ENCODE measurements around the gene CARD19. TPM values are rescaled to one million over a fixed set of nuclear protein-coding genes. Genes with fewer than 3 reads are reported as not detected.

The CARD19 gene
- total and polyA plus RNA-seq, 9 of the 15 experiments (the other 6 are each of a cell fraction or from before 2014, with no cell fraction given): 0.90 to 34.9 (median 14.6) TPM

DNA sequence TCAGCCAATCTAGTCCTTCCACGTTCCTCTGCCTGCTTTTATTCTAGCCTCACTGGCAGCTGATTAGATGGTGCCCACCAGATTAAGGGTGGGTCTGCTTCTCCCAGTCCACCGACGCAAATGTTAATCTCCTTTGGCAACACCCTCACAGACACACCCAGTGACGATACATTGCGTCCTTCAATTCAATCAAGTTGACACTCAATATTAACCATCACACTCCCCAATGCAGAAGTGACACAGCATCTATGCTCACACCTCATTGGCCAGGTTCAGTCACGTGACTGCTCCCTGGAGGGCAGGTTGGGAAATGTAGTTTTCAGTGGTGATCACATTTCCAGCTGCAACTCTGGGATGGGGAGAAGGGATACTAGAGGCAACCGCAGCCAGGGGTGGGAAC lies 24.6 kb upstream of the CARD19 start (continued):
- TF ChIP-seq, protein P1, sequence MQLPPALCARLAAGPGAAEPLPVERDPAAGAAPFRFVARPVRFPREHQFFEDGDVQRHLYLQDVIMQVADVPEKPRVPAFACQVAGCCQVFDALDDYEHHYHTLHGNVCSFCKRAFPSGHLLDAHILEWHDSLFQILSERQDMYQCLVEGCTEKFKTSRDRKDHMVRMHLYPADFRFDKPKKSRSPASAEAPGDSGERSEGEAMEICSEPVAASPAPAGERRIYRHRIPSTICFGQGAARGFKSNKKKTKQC (CRISPR knock-in tag; IDR thresholded peaks at IDR 0.05): no peak
- TF ChIP-seq SIX5 (IDR thresholded peaks at IDR 0.05; ENCODE audit: borderline replicate concordance in 1 of 2, insufficient read depth in 1 of 2, low read depth in 1 of 2, low read length in 2 of 2) (peak; percentile 82 to 85), MEIS2 (IDR thresholded peaks at IDR 0.05; ENCODE audit: partially characterized antibody) (peak; percentile 59)
- TF ChIP-seq, protein P2, sequence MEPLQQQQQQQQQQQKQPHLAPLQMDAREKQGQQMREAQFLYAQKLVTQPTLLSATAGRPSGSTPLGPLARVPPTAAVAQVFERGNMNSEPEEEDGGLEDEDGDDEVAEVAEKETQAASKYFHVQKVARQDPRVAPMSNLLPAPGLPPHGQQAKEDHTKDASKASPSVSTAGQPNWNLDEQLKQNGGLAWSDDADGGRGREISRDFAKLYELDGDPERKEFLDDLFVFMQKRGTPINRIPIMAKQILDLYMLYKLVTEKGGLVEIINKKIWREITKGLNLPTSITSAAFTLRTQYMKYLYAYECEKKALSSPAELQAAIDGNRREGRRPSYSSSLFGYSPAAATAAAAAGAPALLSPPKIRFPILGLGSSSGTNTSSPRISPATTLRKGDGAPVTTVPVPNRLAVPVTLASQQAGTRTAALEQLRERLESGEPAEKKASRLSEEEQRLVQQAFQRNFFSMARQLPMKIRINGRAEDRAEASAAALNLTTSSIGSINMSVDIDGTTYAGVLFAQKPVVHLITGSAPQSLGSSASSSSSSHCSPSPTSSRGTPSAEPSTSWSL (CRISPR knock-in tag; IDR thresholded peaks at IDR 0.05; ENCODE audit: borderline replicate concordance): no peak
- TF ChIP-seq, protein P3, sequence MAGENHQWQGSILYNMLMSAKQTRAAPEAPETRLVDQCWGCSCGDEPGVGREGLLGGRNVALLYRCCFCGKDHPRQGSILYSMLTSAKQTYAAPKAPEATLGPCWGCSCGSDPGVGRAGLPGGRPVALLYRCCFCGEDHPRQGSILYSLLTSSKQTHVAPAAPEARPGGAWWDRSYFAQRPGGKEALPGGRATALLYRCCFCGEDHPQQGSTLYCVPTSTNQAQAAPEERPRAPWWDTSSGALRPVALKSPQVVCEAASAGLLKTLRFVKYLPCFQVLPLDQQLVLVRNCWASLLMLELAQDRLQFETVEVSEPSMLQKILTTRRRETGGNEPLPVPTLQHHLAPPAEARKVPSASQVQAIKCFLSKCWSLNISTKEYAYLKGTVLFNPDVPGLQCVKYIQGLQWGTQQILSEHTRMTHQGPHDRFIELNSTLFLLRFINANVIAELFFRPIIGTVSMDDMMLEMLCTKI (IDR thresholded peaks at IDR 0.05; ENCODE audit: partially characterized antibody): no peak

DNA sequence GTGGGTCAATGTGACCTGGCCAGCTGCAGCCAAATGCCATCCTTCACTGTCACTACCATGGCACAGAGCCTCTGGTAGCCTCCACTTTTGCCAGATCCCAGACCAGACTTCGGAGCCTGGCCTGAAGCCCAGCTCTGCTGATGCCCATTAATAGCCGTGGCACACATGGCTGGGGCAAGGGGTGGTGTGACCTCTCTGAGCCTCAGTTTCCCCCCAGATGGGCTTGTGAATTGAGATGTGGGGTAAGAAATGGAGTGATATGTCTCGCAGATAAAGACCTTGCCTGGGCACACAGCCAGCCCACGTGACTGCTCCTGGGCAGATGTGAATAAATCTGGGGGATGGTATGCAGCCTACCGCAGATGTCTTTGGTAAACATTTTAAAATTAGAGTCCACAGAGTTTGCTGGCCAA lies 23.6 kb upstream of the CARD19 start:
- 40% methylated on average over 5 of the region's 5 CpGs for WGBS (ENCODE audit: insufficient coverage, low coverage, missing lambda C conversion rate)
- no peak overlapping the region for H3K27ac ChIP-seq (ENCODE audit: extremely low read depth, low read depth, low read length)
- no peaks in the 10 kb centered on the region for H3K9me3 ChIP-seq (replicated peaks; ENCODE audit: control insufficient read depth, insufficient read depth, low read depth, low read length)
- H3K4me2 ChIP-seq (ENCODE audit: insufficient read depth, low read length): peak overlapping the region; percentile 4; the same call in 1 of the 2 replicates
- POLR2A ChIA-PET: no interaction called here
- no peak overlapping the region for H3K4me3 ChIP-seq
- H3K9ac ChIP-seq (ENCODE audit: insufficient read depth in 1 of 2, low read depth in 2 of 2, low read length in 2 of 2): 0 out of 4 replicates have a peak overlapping the region, but pooled peaks of 1 of the 2 experiments have one; percentile 59
- no peaks in the 10 kb centered on the region for H4K20me1 ChIP-seq (replicated peaks; ENCODE audit: control insufficient read depth, insufficient read depth, low read length)
- no peak for ATAC-seq
- H3K27me3 ChIP-seq (ENCODE audit: control insufficient read depth in 2 of 2, insufficient read depth in 2 of 2, low read length in 2 of 2): no peaks in the 10 kb centered on the region
- BruUV-seq (replicated peaks): no TSS peak
- H3K79me2 ChIP-seq (ENCODE audit: control insufficient read depth, insufficient read depth, low read length): no peaks in the 10 kb centered on the region; the same call in 2 of the 3 replicates
- CTCF ChIA-PET (ENCODE audit: low intra/inter-chr PET ratio): no interaction called here
- in situ Hi-C loops (cut with MboI) (no loop called here), intact Hi-C loops (cut with micrococcal nuclease) (no loop called here)
- no peak for DNase-seq (ENCODE audit: extremely low read depth in 1 of 4, low spot score in 3 of 4)
- H3K4me1 ChIP-seq (replicated peaks in 1 of 2; ENCODE audit: control insufficient read depth in 2 of 2, insufficient read depth in 2 of 2, low read length in 2 of 2): peaks cover 18 to 28% of the 10 kb centered on the region in 2 experiments
- no peak for FAIRE-seq
- H2AFZ ChIP-seq (ENCODE audit: low read depth, low read length): no peak overlapping the region
- H3K9me1 ChIP-seq (ENCODE audit: control insufficient read depth, insufficient read depth, low read length): peaks cover 9% of the 10 kb centered on the region
- H3K36me3 ChIP-seq (ENCODE audit: control insufficient read depth, insufficient read depth, low read length): no peaks in the 10 kb centered on the region
- TF ChIP-seq, protein P4, sequence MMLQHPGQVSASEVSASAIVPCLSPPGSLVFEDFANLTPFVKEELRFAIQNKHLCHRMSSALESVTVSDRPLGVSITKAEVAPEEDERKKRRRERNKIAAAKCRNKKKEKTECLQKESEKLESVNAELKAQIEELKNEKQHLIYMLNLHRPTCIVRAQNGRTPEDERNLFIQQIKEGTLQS (IDR thresholded peaks at IDR 0.05): no peak
- TF ChIP-seq, protein P4 (CRISPR knock-in tag; conservative IDR thresholded peaks at IDR 0.05): no peak
- TF ChIP-seq HMG20A (CRISPR knock-in tag; conservative IDR thresholded peaks at IDR 0.05) (no peak), KDM4B (IDR thresholded peaks at IDR 0.05; ENCODE audit: borderline replicate concordance in 2 of 2, low read depth in 1 of 2) (no peak), ZNF232 (CRISPR knock-in tag; IDR thresholded peaks at IDR 0.05) (no peak), ILF3 (IDR thresholded peaks at IDR 0.05; ENCODE audit: borderline replicate concordance) (no peak)
- TF ChIP-seq, protein P5, sequence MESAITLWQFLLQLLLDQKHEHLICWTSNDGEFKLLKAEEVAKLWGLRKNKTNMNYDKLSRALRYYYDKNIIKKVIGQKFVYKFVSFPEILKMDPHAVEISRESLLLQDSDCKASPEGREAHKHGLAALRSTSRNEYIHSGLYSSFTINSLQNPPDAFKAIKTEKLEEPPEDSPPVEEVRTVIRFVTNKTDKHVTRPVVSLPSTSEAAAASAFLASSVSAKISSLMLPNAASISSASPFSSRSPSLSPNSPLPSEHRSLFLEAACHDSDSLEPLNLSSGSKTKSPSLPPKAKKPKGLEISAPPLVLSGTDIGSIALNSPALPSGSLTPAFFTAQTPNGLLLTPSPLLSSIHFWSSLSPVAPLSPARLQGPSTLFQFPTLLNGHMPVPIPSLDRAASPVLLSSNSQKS (CRISPR knock-in tag; IDR thresholded peaks at IDR 0.05): no peak

Data from K562 (cell line).